Osteocyte (in vitro differentiated cells): ENCODE results near the gene PICALM. TPM values are rescaled to one million over a fixed set of nuclear protein-coding genes. Genes with fewer than 3 reads are reported as not detected.
A peak's percentile ranks its signal among the peaks of the same experiment; 100 is the strongest.

Experiments
- DNase-seq: peaks from one replicate; pipeline ENCODE4 v3.0.0; 2021; ENCODE audit warnings: mixed read lengths; ENCODE audit not compliant: unreplicated experiment; ENCODE audit errors: extremely low spot score
- H3K27ac Mint-ChIP-seq: one replicate; pipeline ENCODE4 v1.8.0; 2021; ENCODE audit warnings: mild to moderate bottlenecking, mixed read lengths; ENCODE audit not compliant: unreplicated experiment
- H3K27me3 Mint-ChIP-seq: one replicate; pipeline ENCODE4 v1.8.0; 2021; ENCODE audit warnings: mixed read lengths; ENCODE audit not compliant: unreplicated experiment
- H3K36me3 Mint-ChIP-seq: one replicate; pipeline ENCODE4 v1.8.0; 2021; ENCODE audit warnings: mixed read lengths; ENCODE audit not compliant: unreplicated experiment
- H3K4me1 Mint-ChIP-seq: one replicate; pipeline ENCODE4 v1.8.0; 2021; ENCODE audit warnings: mixed read lengths; ENCODE audit not compliant: unreplicated experiment
- H3K4me3 Mint-ChIP-seq: one replicate; pipeline ENCODE4 v1.8.0; 2021; ENCODE audit warnings: mild to moderate bottlenecking, moderate library complexity, mixed read lengths; ENCODE audit not compliant: unreplicated experiment
- H3K9me3 Mint-ChIP-seq: one replicate; pipeline ENCODE4 v1.8.0; 2021; ENCODE audit warnings: mixed read lengths; ENCODE audit not compliant: unreplicated experiment
- CTCF ChIP-seq: fragments of 200-600 bp; sonication (generic); IDR thresholded peaks from 2 replicates; pipeline ENCODE4 v1.5.0; 2021; ENCODE audit warnings: antibody characterized with exemption, mild to moderate bottlenecking, moderate library complexity
- total RNA-seq: library from RNA; stranded (reverse); gene quantifications from 2 replicates; pipeline ENCODE4 v1.2.1, GENCODE V29; 2021

The PICALM gene
- total RNA-seq, 1 donor from 2014 or later: 267 TPM

DNA sequence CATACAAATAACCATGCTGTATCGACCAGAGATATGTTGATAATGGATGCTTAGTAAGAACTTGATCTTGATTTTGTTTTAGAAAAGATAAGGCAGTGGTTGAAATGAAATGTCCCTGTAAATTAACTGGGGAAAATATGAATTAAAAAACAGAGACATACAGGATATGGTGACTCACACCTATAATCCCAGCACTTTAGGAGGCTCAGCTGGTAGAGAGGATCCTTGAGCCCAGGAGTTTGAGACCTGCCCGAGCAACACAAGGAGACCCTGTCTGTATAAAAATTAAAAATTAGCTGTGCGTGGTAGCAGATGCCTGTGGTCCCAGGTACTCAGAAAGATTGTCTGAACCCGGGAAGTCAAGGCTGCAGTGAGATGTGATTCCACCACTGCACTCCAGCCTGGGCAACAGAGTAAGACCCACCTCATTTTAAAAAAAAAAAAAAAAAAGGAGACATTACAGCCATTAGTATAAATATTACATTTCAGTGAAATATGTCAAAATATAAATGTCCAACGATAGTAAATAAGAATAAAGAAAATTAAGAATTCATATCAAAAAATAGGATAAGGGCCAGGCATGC lies 4.6 kb downstream of the PICALM start:
- Mint-ChIP-seq H3K9me3 (no peaks in the 10 kb centered on the region), H3K4me3 (peak overlapping the region; percentile 62), H3K36me3 (peaks cover 2% of the 10 kb centered on the region), H3K27ac (peak overlapping the region; percentile 68), H3K4me1 (peaks cover 64% of the 10 kb centered on the region), H3K27me3 (no peaks in the 10 kb centered on the region)
- no peak for TF ChIP-seq CTCF
- no peak for DNase-seq

GRCh38 chr11:86063536-86063935 lies 5.3 kb downstream of the PICALM start:
- Mint-ChIP-seq H3K27ac (peak overlapping the region; percentile 68), H3K4me1 (peaks cover 72% of the 10 kb centered on the region), H3K36me3 (peaks cover 2% of the 10 kb centered on the region), H3K9me3 (no peaks in the 10 kb centered on the region), H3K27me3 (no peaks in the 10 kb centered on the region), H3K4me3 (peak overlapping the region; percentile 62)
- TF ChIP-seq CTCF: no peak
- no peak for DNase-seq

GRCh38 chr11:86062719-86063118 lies 6.2 kb downstream of the PICALM start:
- H3K9me3 Mint-ChIP-seq: no peaks in the 10 kb centered on the region
- peak overlapping the region; percentile 49 for H3K4me3 Mint-ChIP-seq
- peaks cover 2% of the 10 kb centered on the region for H3K36me3 Mint-ChIP-seq
- H3K27me3 Mint-ChIP-seq: no peaks in the 10 kb centered on the region
- peaks cover 80% of the 10 kb centered on the region for H3K4me1 Mint-ChIP-seq
- DNase-seq: no peak
- TF ChIP-seq CTCF: no peak
- H3K27ac Mint-ChIP-seq: peak overlapping the region; percentile 68

- DNase-seq: no peak
- Mint-ChIP-seq H3K36me3 (peaks cover 2% of the 10 kb centered on the region), H3K9me3 (no peaks in the 10 kb centered on the region), H3K27me3 (no peaks in the 10 kb centered on the region), H3K4me3 (peak overlapping the region; percentile 4), H3K27ac (peak overlapping the region; percentile 68), H3K4me1 (peaks cover 89% of the 10 kb centered on the region)
- TF ChIP-seq CTCF: no peak
Observed at GRCh38 chr11:86061483-86062205, 7.2 kb downstream of the PICALM start.

- H3K9me3 Mint-ChIP-seq: no peaks in the 10 kb centered on the region
- peaks cover 2% of the 10 kb centered on the region for H3K36me3 Mint-ChIP-seq
- TF ChIP-seq CTCF: no peak
- peak overlapping the region; percentile 10 for H3K4me3 Mint-ChIP-seq
- peaks cover 91% of the 10 kb centered on the region for H3K4me1 Mint-ChIP-seq
- H3K27ac Mint-ChIP-seq: no peak overlapping the region
- no peak for DNase-seq
- H3K27me3 Mint-ChIP-seq: no peaks in the 10 kb centered on the region
Observed at GRCh38 chr11:86060544-86060943, 8.3 kb downstream of the PICALM start.
